Mononuclear cell (primary cell): ENCODE measurements around the gene OSBPL2. TPM values are rescaled to one million over a fixed set of nuclear protein-coding genes. Genes with fewer than 3 reads are reported as not detected.

Source experiments
- H3K27me3 ChIP-seq: 2 replicates; pipeline ENCODE4 v1.6.0; 2011; ENCODE audit warnings: low read length, control low read depth; ENCODE audit not compliant: insufficient read depth
- H3K4me1 ChIP-seq: 2 replicates; pipeline ENCODE4 v1.5.1; 2011; ENCODE audit warnings: mild to moderate bottlenecking, low read length, control low read depth; ENCODE audit not compliant: insufficient read depth
- H3K4me3 ChIP-seq: 2 replicates; pipeline ENCODE4 v1.5.1; 2011; ENCODE audit warnings: mild to moderate bottlenecking, low read length, moderate library complexity
- H3K9me3 ChIP-seq: 2 replicates; pipeline ENCODE4 v1.5.1; 2011; ENCODE audit warnings: low read depth, mild to moderate bottlenecking, control low read depth, low read length
- total RNA-seq: library from RNA; depleted of rRNA; stranded (reverse); fragments of >200 nt; gene quantifications from one replicate; pipeline ENCODE4 v1.2.3, GENCODE V29; 2012

The OSBPL2 gene
- total RNA-seq, 1 donor: 36.0 TPM

DNA sequence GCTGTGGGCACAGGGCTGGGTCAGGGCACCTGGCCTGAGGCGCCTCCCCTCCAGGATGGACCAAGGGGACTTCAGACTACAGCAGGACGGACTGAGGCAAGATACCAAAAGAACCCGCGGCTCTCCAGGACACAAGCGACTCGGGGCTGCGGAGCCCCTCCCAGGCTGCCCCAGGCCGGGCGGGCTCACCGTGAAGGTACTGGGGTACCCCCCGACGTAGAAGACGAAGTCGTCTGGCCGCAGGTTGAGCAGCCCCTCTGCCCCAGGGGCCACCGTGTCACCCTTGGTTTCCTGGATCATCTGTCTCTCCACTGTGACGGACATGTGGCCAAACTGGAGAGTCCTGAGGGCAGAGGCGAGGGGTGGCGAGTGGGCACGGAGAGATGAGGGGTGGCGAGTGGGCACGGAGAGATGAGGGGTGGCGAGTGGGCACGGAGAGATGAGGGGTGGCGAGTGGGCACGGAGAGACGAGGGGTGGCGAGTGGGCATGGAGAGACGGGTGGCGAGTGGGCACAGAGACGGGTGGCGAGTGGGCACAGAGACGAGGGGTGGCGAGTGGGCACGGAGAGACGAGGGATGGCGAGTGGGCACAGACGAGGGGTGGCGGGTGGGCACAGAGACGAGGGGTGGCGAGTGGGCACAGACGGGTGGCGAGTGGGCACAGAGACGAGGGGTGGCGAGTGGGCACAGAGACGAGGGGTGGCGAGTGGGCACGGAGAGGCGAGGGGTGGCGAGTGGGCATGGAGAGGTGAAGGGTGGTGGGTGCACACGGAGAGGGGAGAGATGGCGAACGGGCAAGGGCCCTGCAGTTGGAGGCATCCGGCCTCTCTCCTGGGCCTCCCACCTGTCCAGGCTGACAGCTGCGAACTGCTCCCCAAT is 75.4 kb downstream of the OSBPL2 start:
- Histone ChIP-seq H3K4me1 (no peaks in the 10 kb centered on the region), H3K9me3 (no peaks in the 10 kb centered on the region), H3K4me3 (no peak overlapping the region), H3K27me3 (no peaks in the 10 kb centered on the region)

DNA sequence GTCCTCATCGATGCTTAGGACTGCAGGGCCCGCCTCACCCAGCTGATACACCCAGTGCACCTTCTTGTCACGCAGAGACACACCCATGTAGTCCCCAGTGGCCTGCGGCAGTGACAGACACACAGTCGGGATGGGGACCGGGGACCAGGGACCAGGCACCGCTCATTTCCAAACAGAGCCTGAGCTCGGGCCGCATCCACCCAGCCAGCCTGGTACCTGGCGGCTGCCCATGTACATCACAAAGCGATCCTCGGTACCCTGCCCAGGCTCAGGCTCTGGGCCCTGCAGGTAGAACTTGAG is 76.0 kb downstream of the OSBPL2 start:
- H3K27me3 ChIP-seq: no peaks in the 10 kb centered on the region

DNA sequence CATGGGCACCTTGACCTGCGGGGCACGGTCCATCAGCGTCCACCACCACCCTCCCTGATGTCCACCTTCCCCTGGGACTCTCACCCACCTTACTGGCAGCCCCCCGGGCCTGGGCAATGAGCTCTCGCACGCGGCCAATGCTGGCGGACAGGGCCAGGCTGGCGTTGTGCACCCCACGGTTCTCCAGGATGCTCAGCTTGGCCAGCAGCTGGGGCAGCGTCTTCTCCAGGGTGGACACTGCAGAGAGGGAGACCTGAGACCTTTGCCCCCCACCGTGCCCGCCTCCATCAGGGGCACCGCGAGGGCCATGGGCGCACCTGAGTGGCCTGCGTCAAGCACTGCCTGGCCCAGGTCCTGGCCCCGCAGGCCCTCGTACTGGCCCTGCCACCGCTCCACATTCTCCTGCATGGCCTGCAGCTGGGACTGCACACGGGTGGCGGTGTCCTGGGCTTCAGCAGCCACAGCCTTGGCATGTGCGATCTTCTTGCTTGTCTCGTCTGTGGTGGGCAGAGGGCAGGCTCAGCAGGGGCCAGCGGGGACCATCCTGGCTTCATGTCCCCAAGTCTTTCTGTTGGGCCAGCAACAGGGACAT is 76.5 kb downstream of the OSBPL2 start:
- H3K27me3 ChIP-seq: no peaks in the 10 kb centered on the region
- H3K4me1 ChIP-seq: no peaks in the 10 kb centered on the region
- no peak overlapping the region for H3K4me3 ChIP-seq
- no peaks in the 10 kb centered on the region for H3K9me3 ChIP-seq

More for the DNA sequence above, 76.0 kb downstream of the OSBPL2 start:
- Histone ChIP-seq H3K9me3 (no peaks in the 10 kb centered on the region), H3K4me1 (no peaks in the 10 kb centered on the region), H3K4me3 (no peak overlapping the region)

DNA sequence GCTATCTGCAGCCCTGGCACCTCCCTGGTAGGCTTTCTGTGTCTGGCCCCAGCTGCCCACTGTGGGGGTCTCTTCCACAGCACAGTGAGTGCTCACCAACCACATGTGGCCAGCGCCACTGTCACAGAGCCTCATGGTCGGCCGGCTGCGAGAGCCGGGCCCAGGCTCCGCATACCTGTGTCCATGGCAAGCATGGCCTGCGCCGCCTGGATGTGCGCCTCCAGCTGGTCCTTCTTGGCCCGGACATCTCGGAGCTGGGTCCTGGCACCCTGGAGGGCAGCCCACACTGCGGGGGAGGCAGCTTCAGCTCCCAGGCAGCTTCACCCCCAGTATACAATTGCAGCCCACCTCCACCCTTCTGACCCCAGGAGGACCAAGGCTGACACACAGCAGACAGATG is 77.5 kb downstream of the OSBPL2 start:
- no peaks in the 10 kb centered on the region for H3K4me1 ChIP-seq
- no peaks in the 10 kb centered on the region for H3K27me3 ChIP-seq
- H3K9me3 ChIP-seq: no peaks in the 10 kb centered on the region
- no peak overlapping the region for H3K4me3 ChIP-seq

DNA sequence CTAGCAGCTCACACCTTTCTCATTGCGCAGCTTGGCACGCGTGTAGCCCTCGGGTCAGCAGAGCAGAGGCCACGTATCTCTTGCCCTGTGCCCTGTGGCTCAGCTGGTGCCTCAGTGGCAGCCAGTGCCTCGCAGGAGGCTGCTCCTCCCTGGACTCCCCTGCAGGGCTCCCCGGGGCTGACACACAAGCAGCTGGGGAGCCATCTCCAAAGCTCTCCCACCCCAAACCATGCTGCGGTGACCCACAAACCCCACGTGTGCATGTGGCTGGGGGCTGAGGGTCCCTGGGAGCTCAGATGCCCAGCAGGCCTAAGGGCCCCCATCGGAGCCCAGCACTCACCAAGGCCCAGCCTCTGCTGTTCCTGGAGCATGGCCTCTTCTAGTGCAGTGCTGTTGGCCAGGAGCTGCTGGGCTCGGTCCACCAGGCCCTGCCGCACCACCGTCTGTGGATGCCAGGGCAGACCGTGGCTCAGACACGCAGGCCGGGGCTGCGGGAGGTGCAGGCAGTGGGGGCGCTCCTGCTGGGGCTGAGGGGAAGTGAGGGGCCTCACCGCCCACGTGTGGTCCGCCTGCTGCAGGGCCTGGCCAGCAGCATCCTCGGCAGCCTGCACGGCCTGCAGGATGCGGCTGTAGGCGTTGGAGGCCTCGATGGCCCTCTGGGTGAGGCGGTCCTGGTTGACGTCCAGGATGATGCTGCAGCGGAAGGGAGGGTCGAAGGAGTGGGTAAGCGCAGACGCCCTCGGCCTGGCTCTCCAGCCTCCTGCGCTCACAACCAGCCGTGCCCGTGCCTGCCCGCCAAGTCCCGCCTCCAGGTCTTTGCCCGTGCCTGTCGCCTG is 78.2 kb downstream of the OSBPL2 start:
- Histone ChIP-seq H3K4me3 (no peak overlapping the region), H3K4me1 (no peaks in the 10 kb centered on the region), H3K27me3 (no peaks in the 10 kb centered on the region), H3K9me3 (no peaks in the 10 kb centered on the region)

DNA sequence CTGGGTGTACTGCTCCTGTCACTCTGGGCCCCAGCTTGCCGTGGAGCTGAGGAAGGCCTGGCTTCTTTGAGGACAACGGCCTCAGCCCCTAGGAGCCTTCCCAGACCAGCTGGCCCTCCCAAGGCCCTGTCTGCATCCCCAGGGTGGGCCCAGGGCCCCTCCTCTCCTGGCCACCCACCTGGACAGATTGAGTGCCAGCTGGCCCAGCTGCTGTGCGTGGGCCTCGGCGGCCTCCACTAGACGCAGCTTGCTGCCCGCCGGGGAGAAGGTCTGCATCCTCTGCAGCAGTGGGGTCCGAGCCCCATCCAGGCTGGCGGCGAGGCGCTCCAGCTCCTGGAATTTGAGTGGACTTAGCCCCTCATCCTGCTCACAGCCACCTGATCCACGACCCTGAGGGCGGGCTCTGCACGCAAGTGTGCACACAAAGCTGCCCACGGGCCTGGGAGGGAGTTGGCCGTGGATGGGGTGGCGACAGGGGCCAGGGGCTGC is 78.9 kb downstream of the OSBPL2 start:
- no peak overlapping the region for H3K4me3 ChIP-seq
- no peaks in the 10 kb centered on the region for H3K27me3 ChIP-seq
- no peaks in the 10 kb centered on the region for H3K9me3 ChIP-seq
- H3K4me1 ChIP-seq: no peaks in the 10 kb centered on the region

DNA sequence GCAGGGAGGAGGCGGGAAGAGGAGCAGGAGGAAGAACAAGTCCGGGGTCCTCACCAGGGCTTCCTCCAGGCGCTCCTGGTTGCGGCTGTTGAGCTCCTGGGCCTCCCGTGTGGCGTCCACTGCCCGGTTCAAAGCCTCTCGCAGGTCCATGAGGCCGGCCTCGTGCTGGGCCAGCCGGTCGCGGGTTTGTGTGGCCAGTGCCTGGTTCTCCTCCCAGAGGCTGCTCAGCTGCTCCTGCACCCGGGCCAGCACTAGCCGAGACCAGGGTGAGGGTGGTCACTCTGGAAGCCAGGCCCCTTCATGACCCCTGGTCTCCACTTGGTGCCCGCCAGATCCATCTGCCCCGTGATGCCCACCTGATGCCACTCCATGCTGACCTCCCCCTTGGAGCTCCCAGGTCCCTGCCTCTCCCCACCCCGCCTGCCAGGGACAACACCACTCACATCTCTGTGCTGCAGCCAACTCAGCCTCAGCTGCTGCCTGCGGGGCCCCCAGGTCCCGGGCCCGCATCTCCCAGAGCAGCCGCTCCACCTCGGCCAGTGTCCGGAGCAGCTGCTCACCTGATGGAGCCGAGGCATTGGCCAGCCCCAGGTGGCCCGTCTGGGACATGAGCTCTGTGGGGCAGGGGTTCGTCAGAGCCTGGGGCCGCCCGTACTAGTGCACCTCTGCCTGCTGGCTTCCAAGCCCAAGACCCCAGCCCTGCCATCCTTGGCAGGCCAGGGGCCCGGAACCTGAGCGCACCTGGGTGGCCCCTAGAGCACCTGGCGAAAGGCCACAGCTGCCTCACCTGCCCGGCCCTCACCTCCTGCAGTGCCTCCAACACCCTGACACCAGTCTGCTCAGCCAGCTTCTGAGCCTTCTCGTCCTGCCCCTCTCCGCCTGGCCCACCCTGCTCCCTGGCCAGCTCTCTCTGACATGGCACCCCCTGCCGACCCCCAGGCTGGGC is 80.4 kb downstream of the OSBPL2 start:
- Histone ChIP-seq H3K27me3 (no peaks in the 10 kb centered on the region), H3K4me3 (no peak overlapping the region), H3K4me1 (no peaks in the 10 kb centered on the region), H3K9me3 (no peaks in the 10 kb centered on the region)

DNA sequence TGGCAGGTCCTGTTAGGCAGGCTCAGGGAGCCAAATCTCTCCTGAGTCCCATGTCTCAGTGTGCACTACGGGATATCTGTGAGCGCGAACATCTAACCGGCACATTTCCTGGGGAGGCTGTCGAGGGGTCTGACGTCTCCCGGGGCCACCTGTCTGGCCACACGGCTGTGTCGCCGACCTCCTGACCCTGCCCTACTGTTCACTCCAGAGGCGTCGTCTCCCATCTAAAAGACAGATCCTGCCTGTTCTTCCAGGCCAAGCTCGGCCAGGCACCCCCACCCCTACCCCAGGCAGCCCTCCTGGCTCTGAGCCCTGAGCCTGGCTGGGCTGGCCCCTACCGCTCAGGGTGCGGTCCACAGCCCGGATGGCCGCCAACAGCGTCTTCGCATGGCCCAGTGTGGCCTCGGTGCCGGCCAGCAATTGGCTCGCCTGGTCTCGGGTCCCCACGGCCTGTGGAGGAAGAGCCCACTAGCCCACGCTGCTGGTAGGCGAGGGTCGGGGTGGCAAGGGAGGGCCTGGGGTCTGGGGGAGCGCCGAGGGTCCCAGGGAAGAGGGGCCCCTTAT is 81.1 kb downstream of the OSBPL2 start:
- H3K9me3 ChIP-seq: no peaks in the 10 kb centered on the region
- no peaks in the 10 kb centered on the region for H3K27me3 ChIP-seq
- H3K4me1 ChIP-seq: no peaks in the 10 kb centered on the region
- no peak overlapping the region for H3K4me3 ChIP-seq

DNA sequence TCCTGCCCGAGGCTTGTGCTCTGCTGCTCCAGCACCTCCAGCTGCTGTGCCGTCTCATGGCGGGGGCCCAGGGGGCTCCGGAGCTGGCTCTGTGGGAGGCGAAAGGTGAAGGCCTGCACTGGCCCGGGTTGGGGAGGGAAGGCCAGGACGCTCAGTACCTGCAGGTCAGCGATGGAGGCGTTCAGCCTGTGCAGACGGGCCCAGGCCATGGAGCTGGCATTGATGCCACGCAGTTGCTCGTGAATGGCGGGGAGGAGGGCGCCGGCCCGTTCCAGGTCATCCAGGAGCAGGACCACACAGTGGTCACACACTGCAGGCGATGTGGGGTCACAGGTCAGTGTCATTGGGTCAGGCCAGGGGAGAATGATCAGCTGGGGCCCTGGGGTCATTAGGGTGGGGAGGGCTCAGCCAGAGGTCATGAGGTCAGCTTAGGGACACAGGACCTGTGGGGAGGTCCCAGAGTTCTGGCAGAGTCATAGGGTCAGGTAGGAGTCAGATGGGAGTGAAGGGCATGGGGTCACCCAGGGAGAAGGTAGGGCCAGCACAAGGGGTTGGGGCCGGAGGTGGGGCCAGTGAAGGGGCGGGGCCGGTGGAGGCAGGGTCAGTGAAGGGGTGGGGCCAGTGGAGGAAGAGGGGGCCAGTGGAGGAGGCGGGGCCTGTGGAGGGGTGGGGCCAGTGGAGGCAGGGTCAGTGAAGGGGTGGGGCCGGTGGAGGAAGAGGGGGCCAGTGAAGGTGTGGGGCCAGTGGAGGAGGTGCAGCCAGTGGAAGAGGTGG is 82.4 kb downstream of the OSBPL2 start:
- Histone ChIP-seq H3K4me3 (no peak overlapping the region), H3K27me3 (no peaks in the 10 kb centered on the region), H3K9me3 (no peaks in the 10 kb centered on the region), H3K4me1 (no peaks in the 10 kb centered on the region)

DNA sequence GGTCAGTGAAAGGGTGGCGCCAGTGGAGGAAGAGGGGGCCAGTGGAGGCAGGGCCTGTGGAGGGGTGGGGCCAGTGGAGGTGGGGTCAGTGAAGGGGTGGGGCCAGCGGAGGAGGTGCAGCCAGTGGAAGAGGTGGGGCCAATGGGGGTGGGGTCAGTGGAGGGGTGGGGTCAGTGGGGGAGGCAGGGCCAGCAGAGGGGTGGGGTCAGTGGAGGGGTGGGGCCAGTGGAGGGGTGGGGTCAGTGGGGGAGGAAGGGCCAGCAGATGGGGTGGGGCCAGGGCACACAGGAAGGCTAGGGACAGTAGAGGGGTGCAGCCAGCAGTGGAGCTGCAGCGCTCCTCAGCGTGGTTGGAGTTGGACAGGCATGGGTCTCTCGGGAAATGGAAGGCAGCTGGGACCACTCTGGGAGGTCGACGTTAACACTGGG is 83.2 kb downstream of the OSBPL2 start:
- Histone ChIP-seq H3K4me1 (no peaks in the 10 kb centered on the region), H3K9me3 (no peaks in the 10 kb centered on the region), H3K4me3 (no peak overlapping the region), H3K27me3 (no peaks in the 10 kb centered on the region)

DNA sequence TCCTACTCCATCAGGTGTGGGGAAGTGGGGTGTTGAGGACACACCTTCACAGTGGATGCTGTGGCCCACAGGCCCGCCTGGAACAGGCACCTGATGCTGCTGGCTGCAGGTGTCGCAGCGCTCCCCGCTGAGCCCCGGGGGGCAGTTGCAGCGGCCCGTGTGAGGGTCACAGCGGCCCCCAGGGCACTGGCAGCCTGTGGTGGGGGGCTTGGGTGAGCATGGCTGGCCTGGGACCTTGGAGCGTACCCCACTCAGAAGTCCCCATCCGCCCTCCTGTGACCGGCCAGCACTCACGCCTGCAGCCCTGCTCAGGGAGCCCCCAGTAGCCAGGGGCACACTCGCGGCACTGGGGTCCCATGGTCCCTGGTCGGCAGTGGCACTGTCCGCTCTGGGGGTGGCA is 83.7 kb downstream of the OSBPL2 start:
- H3K27me3 ChIP-seq: no peaks in the 10 kb centered on the region
- no peak overlapping the region for H3K4me3 ChIP-seq
- no peaks in the 10 kb centered on the region for H3K9me3 ChIP-seq
- H3K4me1 ChIP-seq: no peaks in the 10 kb centered on the region

DNA sequence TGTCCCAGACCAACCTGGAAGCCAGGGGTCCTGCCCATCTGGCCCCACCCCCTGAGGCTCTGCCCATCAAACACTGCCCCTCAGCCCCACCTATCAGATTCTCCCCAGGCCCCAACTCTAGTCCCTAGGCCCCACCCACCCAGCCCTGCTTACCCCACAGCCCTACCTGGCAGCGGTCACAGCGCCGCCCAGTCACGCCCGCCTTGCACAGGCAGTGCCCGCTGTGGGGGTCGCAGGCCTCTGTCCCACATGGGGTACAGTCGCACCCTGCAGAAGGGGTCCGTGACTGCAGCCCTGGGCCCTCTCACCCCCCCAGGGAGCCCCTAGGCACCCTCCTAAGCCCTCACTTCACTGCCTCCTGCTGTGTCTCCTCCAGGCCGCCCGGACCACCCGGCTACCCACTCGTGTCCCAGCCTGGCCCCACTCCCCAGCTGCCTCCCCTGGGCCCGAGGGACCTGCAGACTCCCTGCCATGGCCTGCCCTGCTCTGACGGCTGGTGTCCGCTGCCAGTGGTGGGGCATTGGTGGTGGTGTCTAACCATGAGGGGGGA is 84.2 kb downstream of the OSBPL2 start:
- H3K4me3 ChIP-seq: no peak overlapping the region
- no peaks in the 10 kb centered on the region for H3K27me3 ChIP-seq
- H3K9me3 ChIP-seq: no peaks in the 10 kb centered on the region
- no peaks in the 10 kb centered on the region for H3K4me1 ChIP-seq

DNA sequence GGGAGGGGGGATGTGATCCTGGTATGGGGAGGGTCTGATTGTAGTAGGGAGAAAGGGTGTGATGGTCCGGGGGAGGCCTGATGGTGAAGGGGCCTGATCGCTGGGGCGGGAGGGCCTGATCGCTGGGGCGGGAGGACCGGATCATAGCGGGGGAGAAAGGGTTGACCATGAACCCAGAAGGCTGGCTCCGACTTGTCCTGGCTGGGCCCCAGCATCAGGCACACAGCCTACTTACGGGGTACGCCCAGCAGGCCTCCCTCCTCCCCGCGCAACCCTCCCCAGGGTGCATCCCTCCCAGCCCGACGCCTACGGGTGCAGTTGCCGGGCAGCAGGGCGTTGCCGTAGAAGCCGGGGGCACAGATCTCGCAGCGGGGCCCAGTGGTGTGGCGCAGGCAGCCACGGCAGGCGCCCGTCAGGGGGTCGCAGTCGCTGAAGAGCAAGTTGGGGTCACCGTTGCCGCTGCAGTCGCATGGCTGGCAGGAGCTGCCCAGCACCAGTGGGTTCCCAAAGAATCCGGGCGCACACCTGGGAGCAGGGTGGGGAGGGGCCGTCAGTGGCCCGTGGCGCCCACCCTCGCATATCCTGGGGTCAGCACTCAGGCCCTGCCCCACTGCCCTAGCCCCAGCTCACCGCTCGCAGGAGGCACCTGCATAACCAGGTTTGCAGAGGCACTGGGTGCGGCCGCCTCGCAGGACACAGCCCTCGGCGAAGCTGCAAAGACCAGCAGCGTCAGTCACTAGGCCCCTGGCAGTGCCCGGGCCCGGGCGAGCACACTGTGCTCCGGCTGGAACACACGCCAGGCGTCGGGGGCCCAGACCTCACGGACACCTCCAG is 85.0 kb downstream of the OSBPL2 start:
- no peaks in the 10 kb centered on the region for H3K27me3 ChIP-seq
- no peaks in the 10 kb centered on the region for H3K9me3 ChIP-seq
- H3K4me1 ChIP-seq: no peaks in the 10 kb centered on the region
- no peak overlapping the region for H3K4me3 ChIP-seq
